ENCODE results near the gene HSPA1B.

HSPA1B gene

DNA sequence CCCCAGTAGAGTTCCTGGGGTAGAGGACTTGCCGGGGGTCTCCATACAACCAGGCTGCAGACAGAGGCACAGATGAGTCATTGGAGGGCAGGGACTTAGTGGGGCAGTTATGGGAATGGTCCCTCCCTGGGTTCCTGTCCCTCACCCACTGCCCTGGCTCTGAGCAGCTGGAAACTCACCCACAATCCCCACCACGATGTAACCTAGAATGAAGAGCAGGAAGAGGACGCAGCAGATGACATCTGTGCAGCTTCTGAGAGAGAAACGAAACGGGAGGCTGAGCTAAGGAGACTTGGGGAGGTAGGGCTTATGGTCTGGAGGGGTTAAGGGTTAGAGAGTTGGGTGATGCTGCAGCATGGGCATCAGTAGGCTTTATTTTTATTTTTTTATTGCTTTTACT lies 48.3 kb downstream of the HSPA1B start:
- CTCF ChIA-PET = interaction anchor here (1.4 to 2.3 kb wide), 3 partner anchors 8 to 12 kb away, joined by 3 to 12 read pairs (median 11); no protein-coding TSS in a partner anchor
- POLR2A ChIA-PET = interaction anchor here (1.0 kb wide), 1 partner anchor 13 kb away, joined by 3 read pairs; the partner anchor contains the start of gene NEU1
- no peak for DNase-seq (ENCODE audit: extremely low spot score)
- no peak for TF ChIP-seq CTCF (IDR thresholded peaks at IDR 0.05; ENCODE audit: control extremely low read depth, extremely low read depth, low read depth, missing control alignments)

- POLR2A ChIA-PET = interaction anchor here (0.6 to 1.0 kb wide), 2 partner anchors 14 to 214 kb away, joined by 3 read pairs; partner anchors contain the start of gene NEU1
Observed at GRCh38 chr6:31876357-31876756, 48.8 kb downstream of the HSPA1B start.

DNA sequence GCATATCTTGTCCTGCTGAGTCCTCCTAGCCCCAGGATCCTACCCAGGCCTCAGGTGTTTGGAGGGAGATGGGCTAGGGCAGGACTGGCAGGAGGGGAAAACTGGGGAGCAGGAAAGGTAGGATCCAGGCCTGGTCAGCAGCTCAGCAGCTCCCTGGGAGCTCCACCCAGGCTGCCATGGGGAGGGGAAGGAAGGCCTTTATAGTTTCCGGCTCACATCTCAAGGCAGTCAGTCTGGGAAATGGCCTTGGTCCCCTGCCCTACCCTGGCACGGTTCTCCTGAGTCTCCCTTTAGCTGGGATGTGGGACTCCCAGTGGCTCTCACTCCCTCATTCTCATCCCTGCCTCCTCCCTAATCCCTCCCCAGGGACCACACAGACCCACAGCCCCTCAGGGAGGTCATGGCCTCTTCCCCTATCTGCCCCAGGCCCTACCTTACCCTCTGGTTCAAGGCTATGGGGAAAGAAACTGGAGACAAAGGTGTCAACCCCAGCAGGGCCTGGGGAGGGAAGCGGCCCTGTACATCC lies 49.6 kb downstream of the HSPA1B start:
- CTCF ChIA-PET = interaction anchor here (0.9 to 2.3 kb wide), 3 partner anchors 11 to 75 kb away, joined by 3 to 12 read pairs (median 4); no protein-coding TSS in a partner anchor

More at GRCh38 chr6:31876357-31876756, 48.8 kb downstream of the HSPA1B start:
- DNase-seq (ENCODE audit: extremely low spot score) = no peak
- no peak for TF ChIP-seq CTCF (IDR thresholded peaks at IDR 0.05; ENCODE audit: control extremely low read depth, extremely low read depth, low read depth, missing control alignments)
- CTCF ChIA-PET = interaction anchor here (0.9 to 2.3 kb wide), 5 partner anchors 7 to 76 kb away, joined by 3 to 12 read pairs (median 4); no protein-coding TSS in a partner anchor

GRCh38 chr6:31877651-31878161 lies 50.2 kb downstream of the HSPA1B start:
- POLR2A ChIA-PET = no interaction called here
- CTCF ChIA-PET = interaction anchor here (1.6 kb wide), 1 partner anchor 75 kb away, joined by 4 read pairs; no protein-coding TSS in a partner anchor
- TF ChIP-seq CTCF (IDR thresholded peaks at IDR 0.05; ENCODE audit: control extremely low read depth, extremely low read depth, low read depth, missing control alignments) = no peak
- no peak for DNase-seq (ENCODE audit: extremely low spot score)

More for the DNA sequence above, 49.6 kb downstream of the HSPA1B start:
- DNase-seq (ENCODE audit: extremely low spot score) = no peak
- TF ChIP-seq CTCF (IDR thresholded peaks at IDR 0.05; ENCODE audit: control extremely low read depth, extremely low read depth, low read depth, missing control alignments) = no peak
- POLR2A ChIA-PET = interaction anchor here (0.5 to 0.6 kb wide), 2 partner anchors 215 to 381 kb away, joined by 3 read pairs; no protein-coding TSS in a partner anchor

GRCh38 chr6:31878222-31878621 lies 50.7 kb downstream of the HSPA1B start:
- no peak for TF ChIP-seq CTCF (IDR thresholded peaks at IDR 0.05; ENCODE audit: control extremely low read depth, extremely low read depth, low read depth, missing control alignments)
- ChIA-PET CTCF (interaction anchor here (1.6 kb wide), 1 partner anchor 74 kb away, joined by 4 read pairs; no protein-coding TSS in a partner anchor), POLR2A (no interaction called here)
- no peak for DNase-seq (ENCODE audit: extremely low spot score)

GRCh38 chr6:31878726-31879125 lies 51.2 kb downstream of the HSPA1B start, which contains the start of gene SLC44A4:
SLC44A4 (minus strand) TSS chr6:31878997; CDS start chr6:31878980, 17 bp downstream.
- ChIA-PET CTCF (no interaction called here), POLR2A (no interaction called here)
- no peak for TF ChIP-seq CTCF (IDR thresholded peaks at IDR 0.05; ENCODE audit: control extremely low read depth, extremely low read depth, low read depth, missing control alignments)
- DNase-seq (ENCODE audit: extremely low spot score) = no peak
